Measurements from ENCODE around the gene H1-8.

H1-8 gene

DNA sequence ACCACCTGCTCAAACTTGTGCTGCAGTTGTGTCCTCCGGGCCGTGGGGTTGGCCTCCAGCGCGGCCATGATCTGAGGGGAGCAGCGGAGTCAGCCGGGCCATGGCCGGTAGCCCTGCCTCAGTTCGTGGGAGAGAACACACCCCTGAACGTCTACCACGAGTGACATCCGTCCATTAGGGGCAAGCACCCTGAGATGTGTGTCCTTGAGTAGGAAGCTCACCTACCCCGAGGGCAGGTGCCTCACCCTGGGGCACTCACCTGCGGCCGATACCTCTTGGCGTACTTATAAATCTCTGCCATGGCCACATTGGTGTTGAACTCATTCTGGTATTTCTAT, 13.4 kb downstream of the H1-8 start:
- DNase-seq (ENCODE audit: low read depth, low spot score) = no peak

DNA sequence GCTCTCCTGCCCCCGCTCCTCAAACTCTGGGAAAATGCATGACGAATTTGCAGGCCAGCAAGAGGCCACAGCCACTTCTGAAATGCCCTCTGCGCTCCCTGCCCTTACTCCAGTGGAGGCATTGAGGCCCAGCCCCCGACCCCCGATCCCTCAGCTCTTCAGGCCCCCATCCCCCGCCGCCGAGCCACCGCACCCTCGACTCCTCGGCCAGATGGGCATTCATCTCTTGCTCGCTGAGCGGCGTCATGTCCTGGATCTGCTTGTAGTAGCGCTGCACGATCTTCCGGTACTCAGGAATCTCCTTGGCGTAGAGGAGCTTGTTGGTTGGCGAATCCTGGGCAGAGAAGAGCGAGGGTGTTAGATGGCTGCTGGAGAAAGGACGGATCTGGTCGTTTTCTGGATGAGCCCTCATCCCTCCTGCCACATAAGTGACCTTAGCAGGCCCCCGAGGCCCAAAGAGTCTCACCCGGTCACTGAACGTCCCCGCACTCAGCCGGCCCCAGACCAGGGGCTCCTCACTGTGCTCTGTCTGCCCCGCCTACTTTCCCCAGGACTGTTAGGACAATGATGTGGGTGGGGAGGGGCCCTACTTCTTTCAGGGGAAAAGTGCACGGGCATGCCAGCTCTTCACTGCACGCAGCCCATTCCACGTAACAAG, 14.0 kb downstream of the H1-8 start:
- no peak for DNase-seq (ENCODE audit: low read depth, low spot score)

DNA sequence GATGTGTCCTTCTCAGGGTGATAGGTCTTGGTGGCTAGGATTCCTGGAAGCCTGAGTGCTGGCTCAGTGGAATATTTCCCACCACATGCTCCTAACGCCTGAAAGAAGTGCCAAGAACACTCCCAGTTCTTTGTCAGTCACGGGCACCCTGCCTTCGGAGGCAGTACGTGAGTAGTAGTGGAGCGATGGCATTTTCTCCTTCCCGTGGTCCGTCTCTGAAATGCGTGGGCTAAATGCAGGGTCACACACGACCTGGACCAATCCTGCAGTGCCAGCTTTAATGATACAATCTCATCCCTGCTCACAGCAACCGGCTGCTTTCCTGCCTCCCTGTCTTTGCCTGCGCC, 14.5 kb downstream of the H1-8 start:
- no peak for DNase-seq (ENCODE audit: low read depth, low spot score)

DNA sequence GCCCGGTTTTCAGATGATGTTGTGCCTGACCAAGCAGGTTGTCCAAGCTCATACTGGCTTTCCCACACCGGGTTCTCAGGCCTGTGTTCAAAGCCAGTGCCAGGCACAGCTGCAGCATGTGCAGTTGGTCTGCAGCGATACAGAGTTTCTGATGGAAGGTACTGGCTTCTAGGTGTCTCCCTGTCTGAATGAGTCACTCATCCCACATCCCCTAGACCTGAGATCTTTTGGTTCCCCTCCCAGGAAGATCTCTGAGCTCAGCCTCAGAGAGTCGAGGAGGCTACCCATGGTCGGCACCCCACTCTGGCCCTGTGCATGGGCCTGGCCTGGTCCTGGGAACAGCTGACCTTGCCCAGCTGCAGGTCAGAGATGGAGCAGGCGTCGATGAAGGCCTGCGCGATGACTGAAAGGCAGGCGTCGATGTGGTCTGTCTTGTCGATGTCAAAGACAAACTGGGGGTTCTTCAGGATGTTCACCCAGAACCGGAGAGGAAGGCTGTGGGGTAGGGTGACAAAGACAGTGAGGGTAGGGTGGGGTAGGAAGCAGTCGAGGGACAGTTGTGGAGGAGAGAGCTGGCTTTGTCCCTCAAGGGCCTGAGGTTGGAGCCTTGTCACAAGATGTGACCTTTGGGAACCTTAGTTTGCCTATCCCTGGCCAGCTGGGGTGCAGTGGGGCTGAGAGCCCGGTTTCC, 15.3 kb downstream of the H1-8 start:
- DNase-seq (ENCODE audit: low read depth, low spot score) = no peak

DNA sequence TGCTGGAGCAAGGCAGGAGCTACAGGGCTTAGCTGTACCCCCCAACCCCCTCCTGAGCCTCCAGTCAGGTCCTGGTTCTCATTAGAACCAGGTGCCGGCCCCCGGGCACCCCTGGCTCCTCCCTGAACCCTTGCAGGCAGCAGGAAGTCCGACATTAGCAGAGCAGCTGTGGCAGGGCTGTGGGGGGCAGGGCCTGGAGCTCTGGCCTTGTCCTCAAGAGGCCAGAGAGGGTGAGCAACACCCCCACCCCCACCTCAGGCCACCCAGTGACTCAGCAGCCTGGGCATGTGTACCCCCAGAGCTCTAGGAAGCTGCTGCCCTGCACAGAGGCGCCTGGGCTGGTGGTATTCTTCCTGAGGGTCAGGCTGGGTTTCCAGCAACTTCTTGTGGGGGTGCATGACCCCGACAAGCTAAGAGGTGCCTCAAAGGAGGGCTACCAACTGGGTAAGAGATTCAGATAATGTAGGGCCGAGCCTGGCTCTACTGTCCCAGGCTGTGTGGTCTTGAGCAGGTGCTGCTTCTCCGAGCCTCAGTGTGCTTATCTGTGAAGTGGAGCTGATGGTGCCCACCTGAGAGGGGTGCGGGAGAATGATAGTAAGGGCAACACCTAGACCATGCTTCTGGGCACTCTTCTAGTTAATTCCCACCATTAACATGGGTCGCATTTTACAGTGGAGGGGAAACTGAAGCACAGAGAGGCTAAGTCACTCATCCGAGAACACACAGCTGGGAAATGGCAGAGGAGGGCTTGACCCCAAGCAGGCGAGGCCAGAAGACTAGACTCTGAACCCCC, 16.0 kb downstream of the H1-8 start:
- no peak for DNase-seq (ENCODE audit: low read depth, low spot score)

DNA sequence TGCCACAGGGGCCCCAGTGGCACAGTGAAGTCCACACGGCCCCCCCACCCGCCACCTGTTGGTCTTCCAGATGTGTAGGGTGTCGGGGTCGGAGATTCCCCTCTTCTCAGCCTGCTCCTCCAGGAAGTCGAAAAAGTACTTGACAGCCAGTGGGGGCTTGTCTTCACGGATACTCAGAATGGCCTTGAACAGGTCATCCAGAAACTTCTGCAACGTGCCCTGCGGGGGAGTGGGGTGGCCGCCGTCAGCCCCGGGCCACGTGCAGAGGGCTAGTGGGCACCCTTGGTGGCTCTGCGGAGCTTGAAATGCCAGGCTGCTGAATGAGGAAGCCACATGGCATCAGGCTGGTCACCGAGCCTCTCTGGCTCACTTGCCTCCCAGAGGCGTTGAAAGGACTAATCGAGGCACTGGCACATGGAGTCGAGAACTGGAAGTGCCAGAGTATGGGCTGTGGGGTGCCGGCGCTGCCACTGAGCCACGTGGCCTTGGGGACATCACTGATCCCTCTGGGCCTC, 16.6 kb downstream of the H1-8 start:
- no peak for DNase-seq (ENCODE audit: low read depth, low spot score)

DNA sequence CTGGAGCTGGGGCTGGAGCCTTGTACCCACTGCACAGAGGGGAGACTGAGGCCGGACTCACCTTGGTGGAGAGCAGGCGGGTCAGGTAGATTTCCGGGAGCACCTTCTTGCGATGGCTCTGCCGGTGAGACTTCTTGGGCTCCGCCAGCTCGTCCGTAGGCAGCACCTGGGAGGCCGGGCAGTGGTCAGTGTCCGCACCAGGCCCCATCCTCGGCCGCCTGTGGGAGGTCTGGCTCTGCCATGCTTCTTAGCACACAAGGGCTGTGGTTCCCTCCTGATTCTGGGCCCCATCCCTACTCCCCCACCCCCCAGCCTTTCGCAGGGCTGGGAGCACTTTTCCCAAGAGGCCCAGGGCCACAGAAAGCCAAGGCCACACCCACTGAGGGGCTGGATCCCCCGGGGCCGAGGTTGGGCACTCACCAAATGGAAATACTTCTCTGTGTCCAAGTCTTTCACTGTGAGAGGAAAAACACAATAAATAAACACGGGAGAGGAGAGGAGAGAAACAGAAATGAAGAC, 17.4 kb downstream of the H1-8 start:
- DNase-seq (ENCODE audit: low read depth, low spot score) = no peak

DNA sequence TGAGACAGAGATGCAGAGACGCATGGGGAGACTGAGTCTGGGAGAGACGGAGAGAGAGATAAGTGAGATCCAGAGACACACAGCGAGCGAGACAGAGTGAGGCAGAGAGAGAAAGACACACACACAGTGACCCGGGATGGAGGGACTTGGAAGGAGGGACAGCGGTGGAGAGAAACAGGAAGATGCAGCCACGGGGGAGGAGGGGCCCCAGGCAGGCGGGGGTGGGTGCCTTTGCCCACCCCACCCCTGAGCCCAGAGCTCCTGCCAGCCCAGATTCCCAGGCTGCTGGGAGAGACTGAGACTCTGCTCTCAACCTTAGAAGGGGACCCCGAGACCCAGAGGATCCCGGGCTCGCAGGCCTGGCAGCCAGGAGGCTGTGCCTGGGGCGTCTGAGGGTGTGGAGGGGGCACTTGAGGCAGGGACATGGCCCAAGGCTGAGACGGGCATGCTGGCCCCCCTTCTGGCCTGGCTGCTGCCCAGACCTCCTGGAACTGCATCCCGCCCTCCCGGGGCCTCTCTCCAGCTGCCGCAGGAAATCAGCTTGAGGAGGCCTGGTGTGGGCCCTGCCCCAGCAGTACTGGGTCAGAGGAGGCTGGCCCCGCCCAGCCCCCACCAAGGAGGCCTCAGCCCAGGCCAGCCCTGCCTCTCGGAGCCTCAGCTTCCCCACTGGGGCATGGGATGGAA, 18.1 kb downstream of the H1-8 start:
- no peak for DNase-seq (ENCODE audit: low read depth, low spot score)

DNA sequence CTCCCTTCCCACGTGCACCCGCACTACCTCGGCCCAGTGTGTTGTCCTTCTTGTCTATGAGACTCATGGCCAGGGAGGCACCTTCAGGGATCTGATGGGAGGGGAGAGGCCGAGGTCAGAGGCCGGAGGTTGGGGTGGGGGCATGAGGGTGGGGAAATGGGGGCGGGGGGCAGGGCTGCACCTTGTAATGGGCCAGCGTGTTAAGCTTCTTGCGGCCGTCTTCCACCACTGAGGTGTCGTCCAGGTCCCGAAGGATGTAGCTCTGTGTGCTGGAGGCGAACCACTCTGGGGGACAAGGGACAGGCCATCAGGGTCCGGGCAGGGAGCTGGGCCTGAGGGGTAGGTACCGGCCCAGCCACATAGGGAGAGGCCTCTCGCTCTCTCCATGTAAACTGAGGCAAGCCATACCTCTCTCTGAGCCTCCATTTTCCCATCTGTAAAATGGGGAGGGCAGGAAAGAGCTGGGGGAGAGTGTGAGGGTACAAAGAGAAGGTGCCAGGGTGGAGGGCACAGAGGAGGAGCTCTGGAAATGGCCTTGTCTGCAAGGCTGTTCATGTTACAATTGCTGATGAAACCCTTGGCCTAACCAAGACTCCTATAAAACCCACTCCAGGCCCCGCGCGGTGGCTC, 18.8 kb downstream of the H1-8 start:
- no peak for DNase-seq (ENCODE audit: low read depth, low spot score)

DNA sequence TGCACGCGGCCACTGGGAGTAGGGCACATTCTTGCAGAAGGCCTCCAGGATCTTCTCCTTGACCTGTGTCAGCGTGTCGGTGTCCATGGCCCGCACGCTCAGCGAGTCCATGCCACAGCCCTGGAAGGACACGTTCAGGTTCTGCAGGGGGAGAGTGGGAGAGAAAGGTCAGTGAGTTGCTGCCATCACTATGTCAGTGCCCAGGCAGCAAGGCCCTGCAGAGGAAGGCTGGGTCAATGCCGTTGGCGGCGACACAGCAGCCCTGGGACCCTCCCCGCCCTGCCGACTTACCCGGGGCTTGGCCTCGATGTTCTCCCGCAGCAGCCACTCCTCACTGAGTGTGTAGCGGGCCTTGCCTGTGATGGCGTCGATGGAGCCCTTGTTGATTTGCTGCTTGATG, 19.8 kb downstream of the H1-8 start:
- DNase-seq (ENCODE audit: low read depth, low spot score) = no peak

DNA sequence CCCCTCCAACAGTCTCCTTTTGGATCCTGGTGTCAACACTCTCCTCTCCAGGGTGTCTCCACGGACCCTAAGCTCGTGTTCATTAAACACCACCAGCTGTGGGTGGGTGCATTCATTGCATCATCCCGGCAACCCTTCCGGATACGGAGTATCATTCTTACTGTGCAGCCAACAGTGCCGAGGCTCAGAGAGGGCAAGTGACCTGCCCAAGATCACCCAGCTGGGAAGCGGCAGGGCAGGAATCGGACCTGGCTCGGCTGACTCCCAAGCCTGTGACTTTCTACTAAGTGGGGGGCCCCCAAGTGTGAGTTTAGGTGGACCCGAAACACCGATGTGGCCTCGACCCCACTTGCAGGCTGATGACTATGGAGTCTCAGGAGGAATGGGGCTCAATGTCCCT, 20.4 kb downstream of the H1-8 start:
- DNase-seq (ENCODE audit: low read depth, low spot score) = no peak

DNA sequence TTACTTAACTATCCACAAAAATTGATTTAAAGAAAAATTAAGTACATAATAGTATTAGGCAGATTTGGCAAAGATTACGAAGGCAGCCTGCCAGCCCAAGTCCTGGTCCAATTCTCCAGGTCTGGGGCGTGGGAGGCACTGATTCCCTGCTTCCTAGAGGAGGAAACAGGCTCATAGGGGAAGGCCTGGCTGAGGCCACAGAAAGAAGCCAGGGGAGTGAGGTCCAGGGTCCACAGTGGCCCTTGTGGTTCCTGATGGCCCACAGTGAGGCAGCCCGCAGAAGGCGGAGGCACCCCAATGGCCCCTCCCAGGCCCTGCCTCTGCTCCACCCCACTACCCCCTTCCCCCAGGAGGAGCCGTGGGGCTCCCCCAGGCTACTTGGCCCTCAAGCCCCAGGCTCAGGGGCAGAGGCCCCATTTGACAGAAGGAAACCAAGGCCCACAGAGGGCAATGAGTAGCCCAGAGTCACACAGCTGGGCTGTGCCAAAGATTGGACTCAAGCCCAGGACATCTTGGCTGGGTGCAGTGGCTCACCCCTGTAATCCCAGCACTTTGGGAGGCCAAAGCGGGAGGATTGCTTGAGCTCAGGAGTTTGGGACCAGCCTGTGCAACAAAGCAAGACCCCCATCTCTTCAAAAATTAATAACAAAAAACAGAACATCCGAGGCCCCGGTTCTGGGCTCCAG, 21.0 kb downstream of the H1-8 start:
- DNase-seq (ENCODE audit: low read depth, low spot score) = no peak

DNA sequence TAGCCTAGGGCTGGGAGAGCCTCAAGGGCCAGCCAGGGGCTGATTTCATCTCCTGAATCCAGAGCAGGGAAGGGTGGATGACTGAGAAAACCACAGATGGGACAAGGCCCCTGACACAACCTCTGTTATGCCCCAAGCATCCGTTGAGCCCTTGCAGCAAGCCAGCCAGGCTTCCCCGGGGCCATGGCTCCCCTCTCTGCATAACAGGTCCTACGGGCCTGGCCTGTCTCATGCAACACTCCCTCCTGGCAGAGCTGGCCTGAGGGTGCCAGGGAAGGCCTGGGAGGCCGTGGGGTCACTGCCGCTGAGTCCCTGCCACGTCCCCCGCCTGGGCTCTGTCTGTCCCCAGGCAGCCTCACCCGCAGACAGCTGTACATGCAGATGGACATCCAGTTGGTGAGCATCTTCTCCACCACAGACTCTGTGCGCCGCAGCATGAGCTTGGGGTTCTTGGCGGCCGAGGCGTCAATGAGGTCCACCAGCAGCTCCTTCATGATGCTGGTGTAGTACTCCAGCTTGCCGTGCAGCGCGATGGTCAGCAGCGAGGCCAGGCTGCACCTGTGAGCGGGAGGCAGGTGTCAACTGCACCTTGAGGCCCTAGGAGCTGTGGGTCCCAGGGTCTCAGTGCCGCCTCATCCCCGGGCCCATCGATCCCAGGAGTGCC, 22.1 kb downstream of the H1-8 start:
- no peak for DNase-seq (ENCODE audit: low read depth, low spot score)

DNA sequence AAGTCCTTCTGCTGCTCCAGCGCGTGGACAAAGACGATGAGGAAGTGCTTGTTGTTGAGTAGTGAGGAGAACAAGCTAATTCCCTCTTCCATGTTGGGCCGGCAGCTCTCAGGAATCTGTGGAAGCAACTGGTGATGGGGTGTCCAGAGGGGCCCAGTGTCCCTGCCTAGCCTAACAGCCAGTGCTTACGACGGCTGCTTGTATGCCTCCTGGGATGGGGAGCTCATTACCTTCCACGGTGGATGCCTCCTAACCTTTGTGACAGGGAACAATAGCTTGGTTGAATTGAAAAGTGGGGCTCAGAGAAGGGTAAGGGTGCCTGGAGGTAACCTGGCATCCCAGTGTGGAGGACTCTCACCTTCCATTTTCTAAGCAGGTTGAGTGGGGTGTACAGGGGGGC, 22.9 kb downstream of the H1-8 start:
- no peak for DNase-seq (ENCODE audit: low read depth, low spot score)

DNA sequence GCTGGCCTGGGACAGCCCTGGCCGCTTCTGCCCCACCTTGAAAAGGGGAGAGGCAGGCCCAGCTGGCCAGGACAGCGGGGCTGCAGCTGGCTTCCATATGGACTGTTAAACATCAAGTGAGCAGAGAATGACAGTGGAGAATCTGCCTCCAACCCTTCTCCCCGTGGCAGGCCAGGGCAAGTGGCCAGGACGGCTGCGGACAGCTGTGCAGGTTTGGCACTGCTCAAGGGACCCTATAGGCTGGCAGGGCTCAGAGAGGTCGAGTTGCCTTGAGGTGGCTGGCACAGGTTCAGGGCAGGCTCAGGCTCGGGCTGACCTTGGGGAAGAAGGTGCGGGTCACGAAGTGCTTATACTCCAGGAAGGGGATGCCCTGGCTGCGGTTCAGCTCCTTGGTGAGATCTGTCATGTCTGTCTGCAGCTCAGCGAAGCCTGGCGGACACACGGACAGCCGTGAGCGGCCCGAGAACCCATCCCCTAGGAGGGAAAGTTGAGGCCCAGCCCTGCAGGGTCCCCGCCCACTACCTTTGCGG, 24.3 kb downstream of the H1-8 start:
- DNase-seq (ENCODE audit: low read depth, low spot score) = no peak

DNA sequence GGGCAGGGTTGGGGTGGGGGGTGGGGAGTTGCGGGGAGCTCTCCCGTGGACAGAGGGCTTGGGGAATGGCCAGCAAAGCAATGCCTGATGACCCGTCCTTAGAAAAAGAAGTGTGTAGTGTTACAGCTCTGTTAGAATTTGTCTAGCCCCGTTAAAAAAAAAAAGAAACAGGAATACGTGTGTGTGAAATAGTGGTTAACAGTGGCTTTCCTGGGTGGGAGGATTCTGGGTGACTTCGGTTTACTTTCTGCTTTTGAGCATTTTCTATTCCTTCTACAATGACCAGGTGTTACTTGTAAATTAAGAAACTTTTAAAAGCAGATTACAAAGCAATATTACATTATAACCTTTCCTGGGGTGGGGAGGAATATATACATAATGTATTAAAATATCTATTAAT, 25.0 kb downstream of the H1-8 start:
- no peak for DNase-seq (ENCODE audit: low read depth, low spot score)

DNA sequence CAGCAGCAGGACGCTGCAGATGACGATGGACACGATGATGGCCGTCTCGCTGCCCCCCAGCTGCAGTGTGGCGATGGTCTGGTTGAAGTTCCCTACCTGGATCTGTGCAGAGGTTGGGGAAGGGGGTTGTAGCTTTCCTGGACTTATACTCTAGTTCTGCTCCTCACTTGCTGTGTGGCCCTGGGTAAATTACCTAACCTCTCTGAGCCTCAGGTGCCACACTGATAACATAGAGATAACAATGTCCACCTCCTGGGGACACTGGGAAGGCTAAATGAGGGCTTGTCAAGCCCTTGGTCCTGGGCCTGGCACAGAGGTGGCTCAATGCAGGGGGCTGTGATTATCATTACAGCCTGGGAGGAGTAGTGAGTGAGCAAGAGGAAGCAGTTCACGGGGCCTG, 26.9 kb downstream of the H1-8 start:
- no peak for DNase-seq (ENCODE audit: low read depth, low spot score)

DNA sequence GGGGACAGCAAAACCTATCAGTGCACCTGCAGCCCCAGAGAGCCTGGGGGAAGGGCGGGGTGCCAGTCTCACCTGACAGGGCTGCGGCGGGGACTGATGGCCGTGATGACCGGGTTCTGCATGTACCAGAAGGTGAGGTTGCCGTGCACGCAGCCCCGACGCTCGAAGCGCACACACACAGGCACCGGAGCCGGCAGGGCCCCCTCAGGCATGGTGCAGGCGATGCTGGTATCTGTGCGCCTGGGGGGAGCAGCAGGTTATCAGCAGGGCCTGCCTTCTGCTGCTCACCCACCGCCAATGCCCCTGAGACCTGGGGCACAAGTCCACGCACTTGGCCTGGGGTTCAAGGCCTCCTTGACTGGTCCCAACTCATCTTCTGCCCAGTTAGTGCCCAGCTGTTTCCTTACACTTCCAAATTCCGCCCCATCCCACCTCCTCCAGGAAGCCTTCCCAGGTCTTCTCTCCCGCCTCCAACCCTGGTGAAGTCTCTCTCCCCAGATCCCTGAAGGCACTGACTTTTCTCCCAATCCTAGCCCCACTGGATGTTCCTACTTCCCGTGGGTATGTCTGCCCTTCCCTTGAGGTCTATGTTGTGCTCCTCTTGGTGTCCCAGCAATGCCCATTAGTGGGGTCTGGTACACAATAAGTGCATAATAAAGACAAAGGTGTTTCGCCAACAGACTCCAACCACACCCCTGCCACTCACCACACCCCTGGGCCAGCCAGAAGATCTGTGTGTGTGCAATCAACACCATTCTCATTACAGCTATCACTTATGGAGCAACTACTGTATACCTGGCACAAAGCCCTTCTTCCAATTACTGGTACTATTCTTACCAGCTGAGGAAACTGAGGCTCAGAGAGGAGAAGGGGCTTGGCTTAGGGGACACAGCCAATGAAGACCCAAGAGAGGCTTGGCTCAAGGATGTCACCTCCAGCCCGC, 28.9 kb downstream of the H1-8 start:
- DNase-seq (ENCODE audit: low read depth, low spot score) = no peak

DNA sequence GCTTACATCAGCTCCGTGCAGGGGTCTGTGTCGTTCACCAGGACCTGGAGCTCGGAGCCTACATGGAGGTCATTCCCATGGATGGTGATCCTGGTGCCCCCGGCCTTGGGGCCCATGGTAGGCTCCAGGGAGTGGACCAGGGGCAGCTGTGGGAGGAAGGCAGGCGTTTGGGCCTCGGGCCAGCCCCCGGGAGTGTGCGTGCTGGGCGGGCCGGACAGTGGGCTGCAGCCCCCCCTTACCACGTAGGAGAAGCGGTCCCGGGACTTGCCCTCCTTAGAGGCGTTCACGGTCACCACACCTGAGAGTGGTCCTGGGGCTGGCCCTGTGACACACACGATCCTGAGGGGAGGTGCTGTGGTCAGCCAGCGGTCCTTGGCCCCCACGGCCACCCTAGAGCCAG, 29.6 kb downstream of the H1-8 start:
- no peak for DNase-seq (ENCODE audit: low read depth, low spot score)

All from brain pericyte (primary cell).